COR-L47 (cell line): ENCODE results near the gene B3GALNT1.
"Not testable (repeated sequence)": the region's sequence is repeated elsewhere in the genome, so short reads cannot be mapped to it uniquely, and the experiment has no call there.

Experiments
- DNase-seq: peaks from one replicate; lab custom pipeline; 2025; lab: John Stamatoyannopoulos, UW

B3GALNT1 gene

DNA sequence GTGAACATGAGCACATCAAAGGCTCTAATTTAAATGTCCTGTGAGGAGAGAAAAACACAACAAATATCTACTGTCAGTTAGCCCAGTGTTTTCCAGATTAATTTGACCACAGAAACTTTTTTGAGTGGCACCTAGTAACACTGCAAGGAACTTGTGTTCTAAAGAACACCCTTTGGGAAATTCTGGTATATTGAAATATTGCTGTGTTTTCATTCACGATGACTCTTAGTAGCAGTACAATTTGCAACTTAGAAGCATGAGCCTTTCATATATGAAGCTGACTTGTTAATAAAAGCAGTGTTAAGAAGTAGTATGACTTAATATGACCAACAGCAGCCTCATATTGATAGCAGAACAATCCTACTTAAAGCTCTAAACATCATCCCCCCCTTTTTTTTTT, 32.0 kb downstream of the B3GALNT1 start:
- DNase-seq, result no peak

DNA sequence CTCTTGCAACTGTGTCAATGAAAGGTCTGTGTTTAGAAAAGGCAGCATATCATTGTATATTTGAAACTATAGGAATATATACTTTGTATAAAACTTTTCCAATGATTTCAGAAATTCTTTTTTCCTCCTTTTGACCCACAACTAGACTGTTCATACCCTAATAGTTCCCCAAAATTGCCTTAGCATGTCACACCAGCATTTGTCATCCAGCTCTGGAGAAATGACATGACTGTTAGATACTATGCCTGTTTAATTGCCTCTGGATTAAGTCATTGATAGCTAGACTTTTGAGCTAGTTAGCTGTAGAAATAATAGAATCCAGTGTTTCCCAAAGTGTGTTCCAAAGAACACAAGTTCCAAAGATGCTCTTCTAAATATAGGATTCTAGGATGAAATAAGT, 32.4 kb downstream of the B3GALNT1 start:
- no peak for DNase-seq

GRCh38 chr3:161072211-161072621, 32.9 kb downstream of the B3GALNT1 start:
- DNase-seq, result no peak

DNA sequence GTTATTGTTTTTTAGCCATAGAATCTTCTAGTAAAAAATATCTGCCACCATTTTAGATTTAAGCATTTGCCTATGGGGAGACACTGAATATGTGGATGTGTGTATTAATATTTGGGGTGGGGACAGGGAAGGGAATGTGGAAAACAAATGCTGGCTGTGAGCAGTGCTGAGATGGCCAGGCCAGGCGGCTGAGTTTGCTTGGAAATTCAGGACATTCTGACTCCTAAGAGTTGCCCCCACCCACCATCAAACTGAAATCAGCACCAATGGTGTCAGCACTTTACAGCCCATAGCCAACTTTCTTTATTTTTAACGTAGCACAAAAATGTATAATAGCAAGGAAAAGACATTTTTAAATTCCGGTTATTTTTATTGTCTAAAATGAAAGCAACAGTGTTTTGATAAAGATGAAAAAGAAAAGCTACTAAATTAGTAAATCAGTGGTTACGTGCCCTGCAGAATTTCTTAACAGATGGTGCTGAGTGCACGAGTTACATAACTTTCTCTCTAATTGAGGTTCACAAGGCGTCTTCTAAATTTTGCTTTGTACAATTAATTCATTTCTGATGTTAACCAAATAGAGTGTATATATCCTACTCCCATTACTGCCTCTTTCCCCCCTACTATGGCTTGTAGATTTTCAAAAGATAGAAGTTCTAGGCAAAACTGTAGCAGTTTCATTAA, 34.0 kb downstream of the B3GALNT1 start:
- no peak for DNase-seq

DNA sequence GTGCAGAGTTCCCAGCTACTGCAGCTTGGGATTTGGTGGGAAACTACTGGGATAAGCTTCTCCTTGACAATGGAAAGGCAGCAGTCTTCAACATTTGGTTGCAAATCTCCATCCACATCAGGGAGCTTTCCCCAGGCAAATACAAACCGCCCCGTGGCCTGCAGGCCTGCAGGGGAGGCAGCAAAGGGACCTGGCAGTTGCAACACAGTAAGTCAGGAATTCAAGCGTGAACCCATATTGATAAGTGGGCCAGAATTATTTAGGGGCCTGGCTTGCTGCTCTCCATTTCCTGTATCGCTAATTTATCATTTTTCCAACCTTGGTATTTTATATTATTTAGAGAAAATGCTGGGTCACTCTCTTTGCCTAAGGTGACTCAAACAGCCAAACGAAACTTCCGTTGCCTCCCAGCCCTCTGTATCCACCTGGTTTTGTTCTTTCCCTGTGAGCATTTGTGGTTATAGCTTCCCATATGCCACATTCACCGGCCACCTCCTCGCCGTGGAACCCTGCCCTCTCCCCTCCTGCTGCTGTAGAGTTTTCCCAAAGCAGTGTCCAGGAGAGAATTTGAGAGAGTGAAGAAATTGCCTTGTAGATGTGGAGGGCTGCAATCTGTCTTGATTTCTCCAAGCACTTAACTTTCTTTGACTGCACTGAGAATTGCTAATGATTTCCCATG, 34.8 kb downstream of the B3GALNT1 start:
- DNase-seq, result no peak

DNA sequence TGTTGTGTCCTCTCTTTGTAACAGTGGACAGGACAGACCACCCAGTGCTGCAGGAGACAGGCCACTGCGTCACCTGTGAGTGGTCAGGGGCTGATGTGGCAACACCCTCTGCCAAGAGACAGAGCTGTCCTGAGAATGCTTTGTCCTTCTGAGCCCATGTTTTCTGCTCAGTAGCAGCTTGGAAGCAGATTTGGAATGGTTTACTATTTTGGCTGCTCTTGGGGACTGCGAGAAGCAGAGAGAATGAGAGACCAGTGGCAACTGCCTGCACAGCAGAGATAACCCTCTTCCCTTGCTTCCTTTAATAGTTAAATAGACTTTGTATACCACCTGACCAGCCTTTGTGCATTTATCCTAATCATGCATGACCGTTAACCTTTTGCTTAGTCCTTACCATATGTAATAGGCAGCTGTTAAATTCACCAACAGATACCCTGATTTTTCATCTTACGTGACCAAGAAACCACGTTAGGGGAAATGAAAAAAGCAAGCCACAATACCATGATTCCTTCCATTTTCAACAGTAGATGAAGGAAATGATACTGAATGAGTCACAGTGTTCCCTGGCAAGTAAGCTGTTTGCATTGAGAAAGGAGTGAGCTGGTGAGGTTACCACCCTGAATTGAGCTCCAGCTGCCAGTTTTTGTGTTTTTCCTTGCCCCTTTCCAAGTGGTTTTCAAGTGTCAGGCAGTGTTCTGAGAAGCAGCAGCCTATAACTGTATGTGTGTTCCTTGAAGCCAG, 35.5 kb downstream of the B3GALNT1 start:
- DNase-seq, result no peak

DNA sequence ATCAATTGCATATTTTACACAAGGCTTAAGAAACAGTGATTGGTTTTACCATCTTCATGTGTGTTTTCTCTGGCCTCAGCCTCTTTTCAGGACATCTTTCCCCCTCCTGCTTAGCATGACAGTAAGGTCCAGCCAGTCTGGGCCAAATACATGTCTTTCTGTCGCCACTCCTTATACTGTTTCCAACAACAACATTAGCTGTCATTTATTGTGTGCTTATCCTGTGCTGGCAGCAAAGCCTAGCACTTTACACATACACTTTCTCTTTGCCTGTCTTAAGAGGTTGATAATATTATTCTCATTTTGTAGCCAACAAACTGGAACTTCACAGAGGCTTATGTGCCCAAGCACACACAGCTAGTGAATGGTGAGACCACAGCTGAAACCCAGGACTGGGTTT, 37.8 kb downstream of the B3GALNT1 start:
- DNase-seq, result no peak

- DNase-seq, result no peak
Measured at GRCh38 chr3:161066930-161067329, 38.2 kb downstream of the B3GALNT1 start.

- DNase-seq, result no peak
Measured at GRCh38 chr3:161064413-161064812, 40.7 kb downstream of the B3GALNT1 start.

DNA sequence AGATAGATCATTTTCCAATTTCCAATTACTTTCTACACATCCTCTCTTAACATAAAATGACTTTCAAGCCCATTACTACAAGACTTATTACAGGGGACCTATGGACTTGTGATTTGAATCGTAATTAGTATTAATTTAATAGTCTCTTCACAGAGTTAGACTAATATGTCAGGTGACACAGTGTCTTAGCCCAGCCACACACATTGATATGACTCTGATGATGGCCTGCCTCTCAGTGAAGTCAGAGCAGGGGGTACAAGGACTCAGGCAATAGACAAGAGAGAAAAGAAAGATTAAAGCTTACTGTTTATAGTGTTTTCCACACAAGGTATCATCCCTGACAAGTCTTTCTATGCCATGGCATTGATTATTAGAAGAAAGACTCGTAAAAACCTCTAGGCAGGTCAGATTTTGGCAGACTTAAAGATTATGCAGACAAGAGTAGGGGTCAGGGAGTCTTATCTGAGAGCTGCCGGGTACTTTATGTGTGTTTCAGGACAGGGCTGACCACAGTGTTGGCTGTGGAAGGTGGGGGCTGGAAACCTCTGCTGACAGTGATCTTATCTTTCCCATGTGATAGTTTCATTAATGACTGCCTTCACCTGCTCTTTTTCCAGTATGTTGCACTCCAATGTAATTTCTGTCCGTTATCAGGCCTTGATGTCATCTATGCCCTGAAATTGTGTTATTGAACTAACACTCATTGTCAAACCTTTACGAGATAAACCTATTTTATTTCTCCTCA, 50.1 kb downstream of the B3GALNT1 start:
- no peak for DNase-seq

DNA sequence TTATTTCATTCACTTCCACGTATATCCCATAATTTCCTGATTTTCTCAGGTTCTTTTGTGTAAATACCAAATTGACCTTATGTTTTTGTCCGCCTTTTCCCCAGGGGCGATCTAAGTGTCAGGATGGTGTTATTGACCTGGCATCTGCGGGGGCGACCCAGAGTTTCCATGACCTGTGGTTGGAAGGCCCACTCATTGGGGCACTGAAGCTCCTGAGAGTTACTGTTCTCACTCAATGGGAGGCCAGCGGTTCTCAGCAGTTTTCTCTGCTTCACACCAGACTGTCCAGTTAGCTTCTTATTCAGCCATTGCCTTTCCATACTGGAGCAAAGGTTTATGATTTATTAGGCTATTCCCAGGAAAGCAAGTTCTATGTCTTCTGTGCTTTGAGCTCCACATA, 53.3 kb downstream of the B3GALNT1 start:
- DNase-seq, result no peak

DNA sequence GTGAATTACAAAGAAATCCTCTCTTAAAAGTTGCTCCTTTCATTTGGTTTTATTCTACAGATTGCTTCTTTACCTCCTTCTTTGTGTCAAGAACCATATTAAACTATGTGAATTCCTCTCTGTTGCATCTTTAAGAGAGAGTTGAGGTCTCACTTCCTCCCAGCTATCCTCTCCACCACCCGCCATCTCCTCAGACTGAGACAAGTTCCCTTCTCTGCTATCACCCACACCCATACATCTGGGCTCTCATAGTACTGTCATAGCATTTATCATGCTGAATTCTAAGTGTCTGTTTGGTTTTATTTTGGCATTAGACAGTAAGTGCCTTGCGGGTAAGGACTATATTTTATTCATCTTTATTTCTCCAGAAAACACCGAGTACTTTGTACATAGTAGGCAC, 54.2 kb downstream of the B3GALNT1 start:
- no peak for DNase-seq

DNA sequence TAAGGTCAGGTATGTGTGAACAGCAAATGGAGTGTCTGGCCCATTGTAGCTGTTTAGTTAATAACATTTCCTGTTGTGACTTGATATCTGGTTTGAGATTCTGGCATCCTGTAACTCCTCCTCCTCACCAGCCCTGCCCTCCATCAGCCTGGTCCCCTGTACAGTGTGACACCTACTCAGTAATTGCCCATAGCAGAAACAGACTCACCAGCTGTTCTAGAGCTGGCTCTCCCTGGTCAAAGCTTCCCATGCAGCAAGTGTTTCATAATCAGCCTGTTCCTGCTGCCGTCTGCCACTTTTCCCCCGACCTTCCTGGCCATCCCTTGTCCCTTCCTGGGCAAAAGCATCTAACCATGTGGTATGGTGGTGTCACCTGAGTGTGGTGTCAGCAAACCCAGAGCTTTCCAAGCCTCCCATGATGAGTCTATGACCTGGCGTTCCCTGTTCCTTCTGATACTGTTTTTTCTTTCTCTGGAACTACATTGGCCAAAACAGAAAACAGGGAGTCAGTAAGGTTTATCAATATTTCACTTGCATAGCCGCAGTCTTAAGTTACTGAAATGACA, 55.4 kb downstream of the B3GALNT1 start:
- DNase-seq, result no peak

- DNase-seq, result no peak
Measured at GRCh38 chr3:161043336-161044035, 61.7 kb downstream of the B3GALNT1 start.

DNA sequence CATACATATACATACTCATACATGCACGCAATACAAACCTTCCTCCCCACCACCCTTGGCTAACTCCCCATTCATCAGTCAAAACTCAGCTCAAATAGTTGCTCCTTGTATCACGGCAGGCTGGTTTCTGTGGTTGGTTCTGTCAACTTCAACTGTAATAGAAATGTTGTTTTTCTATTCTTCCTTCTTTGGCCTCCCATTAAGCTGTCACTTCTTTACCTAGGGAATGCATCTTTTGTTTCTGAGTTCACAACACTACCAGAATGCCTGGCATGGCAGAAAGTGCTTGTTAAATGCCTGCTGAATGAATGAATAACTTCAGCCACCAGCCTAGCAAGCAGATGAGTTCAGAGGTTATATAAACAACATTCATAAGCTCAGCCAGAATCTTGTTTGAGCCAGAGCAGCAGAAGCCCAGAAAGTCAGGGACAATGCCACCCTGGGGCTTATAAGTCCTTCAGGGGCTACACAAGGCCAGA, 63.1 kb downstream of the B3GALNT1 start:
- DNase-seq, result no peak

DNA sequence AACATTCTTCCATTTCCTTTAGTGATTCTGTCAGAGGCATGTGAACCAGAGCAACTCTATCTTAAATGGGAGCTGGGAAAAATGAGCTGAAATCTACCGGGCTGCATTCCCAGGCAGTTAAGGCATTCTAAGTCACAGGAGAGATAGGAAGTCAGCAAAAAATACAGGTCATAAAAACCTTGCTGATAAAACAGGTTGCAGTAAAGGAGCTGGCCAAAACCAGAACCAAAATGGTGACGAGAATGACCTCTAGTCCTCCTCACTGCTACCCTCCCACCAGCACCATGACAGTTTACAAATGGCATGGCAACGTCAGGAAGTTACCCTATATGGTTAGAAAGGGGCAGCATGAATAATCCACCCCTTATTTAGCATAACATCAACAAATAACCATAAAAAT, 66.4 kb downstream of the B3GALNT1 start:
- DNase-seq, result no peak

GRCh38 chr3:161035711-161036110, 69.4 kb downstream of the B3GALNT1 start:
- DNase-seq, result no peak

DNA sequence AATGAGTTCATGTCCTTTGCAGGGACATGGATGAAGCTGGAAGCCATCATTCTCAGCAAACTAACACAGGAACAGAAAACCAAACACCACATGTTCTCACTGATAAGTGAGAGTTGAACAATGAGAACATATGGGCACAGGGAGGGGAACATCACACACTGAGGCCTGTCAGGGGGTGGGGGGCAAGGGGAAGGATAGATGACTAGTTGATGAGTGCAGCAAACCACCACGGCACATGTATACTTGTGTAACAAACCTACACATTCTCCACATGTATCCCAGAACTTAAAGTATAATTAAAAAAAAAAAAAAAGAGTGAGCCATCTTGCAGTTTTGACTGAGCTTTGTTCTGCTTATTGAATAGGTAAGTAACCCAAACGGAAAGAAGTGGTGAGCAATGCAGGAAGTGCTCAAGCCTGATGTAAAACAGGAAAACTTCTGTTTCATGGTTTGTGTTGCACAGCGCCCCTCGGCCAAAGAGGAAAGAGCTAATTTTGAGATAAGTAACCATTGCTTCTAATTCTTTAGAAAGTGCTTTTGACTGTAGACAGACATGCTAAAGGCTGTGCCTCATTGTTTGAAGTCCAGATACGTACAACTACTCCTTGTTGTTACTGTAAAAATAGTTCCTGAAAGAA, 70.1 kb downstream of the B3GALNT1 start:
- not testable (repeated sequence) for DNase-seq
